ENCODE data around the gene LILRA2.

DNA sequence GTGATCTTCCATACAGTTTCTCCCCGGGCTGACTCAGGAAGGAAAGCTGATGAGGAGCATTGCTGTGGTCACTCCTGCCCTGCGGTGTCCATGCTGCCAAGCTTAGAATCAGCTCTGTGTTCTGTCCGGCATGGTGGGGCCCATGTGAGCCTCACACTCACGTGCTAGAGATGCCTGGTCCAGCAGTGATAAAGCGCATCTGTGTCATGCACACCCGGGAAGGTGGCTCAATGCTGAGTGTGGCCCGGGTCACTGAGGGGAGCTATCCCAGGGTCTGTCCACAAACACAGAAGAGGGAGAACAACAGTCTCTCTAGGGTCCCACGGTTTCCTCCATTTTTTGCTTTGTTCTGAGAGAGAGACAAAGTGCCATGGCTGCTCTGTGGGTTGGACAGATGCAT, 53.2 kb downstream of the LILRA2 start:
- TF ChIP-seq EZH2 (IDR thresholded peaks at IDR 0.05) = no peak
- TF ChIP-seq, protein P1, sequence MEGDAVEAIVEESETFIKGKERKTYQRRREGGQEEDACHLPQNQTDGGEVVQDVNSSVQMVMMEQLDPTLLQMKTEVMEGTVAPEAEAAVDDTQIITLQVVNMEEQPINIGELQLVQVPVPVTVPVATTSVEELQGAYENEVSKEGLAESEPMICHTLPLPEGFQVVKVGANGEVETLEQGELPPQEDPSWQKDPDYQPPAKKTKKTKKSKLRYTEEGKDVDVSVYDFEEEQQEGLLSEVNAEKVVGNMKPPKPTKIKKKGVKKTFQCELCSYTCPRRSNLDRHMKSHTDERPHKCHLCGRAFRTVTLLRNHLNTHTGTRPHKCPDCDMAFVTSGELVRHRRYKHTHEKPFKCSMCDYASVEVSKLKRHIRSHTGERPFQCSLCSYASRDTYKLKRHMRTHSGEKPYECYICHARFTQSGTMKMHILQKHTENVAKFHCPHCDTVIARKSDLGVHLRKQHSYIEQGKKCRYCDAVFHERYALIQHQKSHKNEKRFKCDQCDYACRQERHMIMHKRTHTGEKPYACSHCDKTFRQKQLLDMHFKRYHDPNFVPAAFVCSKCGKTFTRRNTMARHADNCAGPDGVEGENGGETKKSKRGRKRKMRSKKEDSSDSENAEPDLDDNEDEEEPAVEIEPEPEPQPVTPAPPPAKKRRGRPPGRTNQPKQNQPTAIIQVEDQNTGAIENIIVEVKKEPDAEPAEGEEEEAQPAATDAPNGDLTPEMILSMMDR (IDR thresholded peaks at IDR 0.05) = no peak
